ENCODE measurements around the gene FTL. TPM values are rescaled to one million over a fixed set of nuclear protein-coding genes. Genes with fewer than 3 reads are reported as not detected.

Gene FTL
- total and polyA plus RNA-seq, 8 donors, result 394 to 1,473 (median 841) TPM

- TF ChIP-seq, protein P1, sequence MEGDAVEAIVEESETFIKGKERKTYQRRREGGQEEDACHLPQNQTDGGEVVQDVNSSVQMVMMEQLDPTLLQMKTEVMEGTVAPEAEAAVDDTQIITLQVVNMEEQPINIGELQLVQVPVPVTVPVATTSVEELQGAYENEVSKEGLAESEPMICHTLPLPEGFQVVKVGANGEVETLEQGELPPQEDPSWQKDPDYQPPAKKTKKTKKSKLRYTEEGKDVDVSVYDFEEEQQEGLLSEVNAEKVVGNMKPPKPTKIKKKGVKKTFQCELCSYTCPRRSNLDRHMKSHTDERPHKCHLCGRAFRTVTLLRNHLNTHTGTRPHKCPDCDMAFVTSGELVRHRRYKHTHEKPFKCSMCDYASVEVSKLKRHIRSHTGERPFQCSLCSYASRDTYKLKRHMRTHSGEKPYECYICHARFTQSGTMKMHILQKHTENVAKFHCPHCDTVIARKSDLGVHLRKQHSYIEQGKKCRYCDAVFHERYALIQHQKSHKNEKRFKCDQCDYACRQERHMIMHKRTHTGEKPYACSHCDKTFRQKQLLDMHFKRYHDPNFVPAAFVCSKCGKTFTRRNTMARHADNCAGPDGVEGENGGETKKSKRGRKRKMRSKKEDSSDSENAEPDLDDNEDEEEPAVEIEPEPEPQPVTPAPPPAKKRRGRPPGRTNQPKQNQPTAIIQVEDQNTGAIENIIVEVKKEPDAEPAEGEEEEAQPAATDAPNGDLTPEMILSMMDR (IDR thresholded peaks at IDR 0.05), result no peak
- 1 to 2% methylated on average over 12 to 13 of the region's 13 CpGs for WGBS, 2 donors
- Histone ChIP-seq H3K9me3 (no peaks in the 10 kb centered on the region), H3K4me1 (peaks cover 5 to 15% (median 6%) of the 10 kb centered on the region in 3 donors), H3K4me3 (peak overlapping the region; percentile 10 to 80 (median 66)), H3K36me3 (no peaks in the 10 kb centered on the region), H3K27ac (peak overlapping the region; percentile 10 to 93 (median 80)), H3K27me3 (no peaks in the 10 kb centered on the region)
- no peak for FAIRE-seq
- ATAC-seq, result no peak
- intact Hi-C loops (cut with DNase I), result no loop called here
- DNase-seq, result no peak
Observed at GRCh38 chr19:48994035-48994386, 28.9 kb downstream of the FTL start.

- ATAC-seq, result no peak
- no peak overlapping the region for H3K4me3 ChIP-seq
- peak in 2 of 6 donors; percentile 42 to 70 for DNase-seq
- no peaks in the 10 kb centered on the region for H3K27me3 ChIP-seq
- no peaks in the 10 kb centered on the region for H3K9me3 ChIP-seq
- no peak overlapping the region for H3K27ac ChIP-seq
- intact Hi-C loops (cut with DNase I), result no loop called here
- H3K4me1 ChIP-seq, result peaks cover 5 to 8% (median 6%) of the 10 kb centered on the region in 3 donors
- TF ChIP-seq, protein P1 (IDR thresholded peaks at IDR 0.05), result peak in 1 of 4 donors; percentile 23
- no peaks in the 10 kb centered on the region for H3K36me3 ChIP-seq
- no peak for FAIRE-seq
- 43 to 54% methylated on average over 5 of the region's 5 CpGs for WGBS, 2 donors
Observed at GRCh38 chr19:48997972-48998371, 32.9 kb downstream of the FTL start.

GRCh38 chr19:48999481-49000325 lies 34.6 kb downstream of the FTL start:
- Histone ChIP-seq H3K4me3 (no peak overlapping the region), H3K27ac (no peak overlapping the region), H3K36me3 (peaks cover 0 to 7% (median 0%) of the 10 kb centered on the region in 3 donors), H3K27me3 (no peaks in the 10 kb centered on the region), H3K9me3 (no peaks in the 10 kb centered on the region), H3K4me1 (peaks cover 0 to 2% (median under 1%) of the 10 kb centered on the region in 3 donors)
- intact Hi-C loops (cut with DNase I), result no loop called here
- TF ChIP-seq, protein P1 (IDR thresholded peaks at IDR 0.05), result peak; percentile 17 to 34 (median 30)
- peak; percentile 53 to 83 (median 78) for ATAC-seq
- DNase-seq, result peak in 3 of 6 donors; percentile 58 to 76 (median 62)
- no peak for FAIRE-seq
- WGBS, 2 donors, result 55 to 58% methylated on average over 16 of the region's 16 CpGs

DNA sequence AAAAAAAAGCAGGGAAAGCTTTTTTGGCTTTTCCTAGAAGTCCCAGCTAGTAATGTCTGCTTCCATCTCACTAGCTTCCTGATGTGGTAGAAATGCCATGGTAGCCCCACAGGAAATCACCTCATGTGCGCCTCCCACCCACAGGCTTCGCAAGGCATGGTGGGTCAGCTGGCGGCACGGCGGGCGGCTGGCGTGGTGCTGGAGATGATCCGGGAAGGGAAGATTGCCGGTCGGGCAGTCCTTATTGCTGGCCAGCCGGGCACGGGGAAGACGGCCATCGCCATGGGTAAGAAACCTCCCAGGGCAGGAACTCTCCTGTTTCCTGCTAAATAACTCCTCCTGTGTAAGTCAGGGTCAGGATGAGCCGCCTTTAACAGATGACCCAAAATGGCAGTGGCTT lies 39.0 kb downstream of the FTL start:
- ATAC-seq, result no peak
- H3K4me1 ChIP-seq, result no peaks in the 10 kb centered on the region
- peaks cover 0 to 12% (median 0%) of the 10 kb centered on the region in 3 donors for H3K36me3 ChIP-seq
- no peak for DNase-seq
- 97% methylated on average over 15 of the region's 15 CpGs for WGBS, 2 donors
- no peak for FAIRE-seq
- H3K27me3 ChIP-seq, result no peaks in the 10 kb centered on the region
- no peak overlapping the region for H3K27ac ChIP-seq
- TF ChIP-seq, protein P1 (IDR thresholded peaks at IDR 0.05), result no peak
- intact Hi-C loops (cut with DNase I), result no loop called here
- H3K9me3 ChIP-seq, result no peaks in the 10 kb centered on the region
- no peak overlapping the region for H3K4me3 ChIP-seq
